Liver (tissue), 9 donors: ENCODE results near the gene KDM4C. TPM values are rescaled to one million over a fixed set of nuclear protein-coding genes. Genes with fewer than 3 reads are reported as not detected.

Source experiments
- DNase-seq: peaks from one replicate; pipeline ENCODE4 v3.0.0-alpha.2; 2017; ENCODE audit warnings: low spot score
- H3K27ac ChIP-seq, 2 donors: one replicate each; pipeline ENCODE4 v1.7.0; 2013; ENCODE audit warnings: inconsistent platforms in 2 of 2, low read length in 2 of 2, control low read depth in 1 of 2, low read depth in 1 of 2, mild to moderate bottlenecking in 1 of 2
- H3K27me3 ChIP-seq, 4 donors: one replicate each; pipeline versions ENCODE4 v1.6.1 to v1.7.0; 2013; ENCODE audit warnings: low read length in 3 of 4, inconsistent platforms in 1 of 4, mild to moderate bottlenecking in 1 of 4, moderate library complexity in 1 of 4; ENCODE audit not compliant: control insufficient read depth in 4 of 4, insufficient read depth in 4 of 4
- H3K36me3 ChIP-seq, 4 donors: one replicate each; pipeline versions ENCODE4 v1.6.1 to v1.7.0; 2013; ENCODE audit warnings: low read length in 3 of 4, mild to moderate bottlenecking in 3 of 4, low read depth in 1 of 4, moderate library complexity in 1 of 4; ENCODE audit not compliant: control insufficient read depth in 4 of 4, insufficient read depth in 3 of 4
- H3K4me1 ChIP-seq, 4 donors: one replicate each; pipeline versions ENCODE4 v1.6.1 to v1.7.0; 2013; ENCODE audit warnings: low read length in 3 of 4, mild to moderate bottlenecking in 3 of 4, moderate library complexity in 1 of 4; ENCODE audit not compliant: control insufficient read depth in 4 of 4, insufficient read depth in 4 of 4
- H3K4me3 ChIP-seq, 3 donors: one replicate each; pipeline versions ENCODE4 v1.6.1 to v1.7.0; 2013; ENCODE audit warnings: low read length in 3 of 3, control low read depth in 1 of 3, low read depth in 1 of 3, mild to moderate bottlenecking in 1 of 3
- H3K9ac ChIP-seq, 2 donors: one replicate each; pipeline ENCODE4 v1.7.0; 2013; ENCODE audit warnings: low read length in 2 of 2, mild to moderate bottlenecking in 2 of 2, moderate library complexity in 2 of 2, control low read depth in 1 of 2, low read depth in 1 of 2
- H3K9me3 ChIP-seq, 4 donors: one replicate each; pipeline versions ENCODE4 v1.6.1 to v1.7.0; 2013; ENCODE audit warnings: low read length in 3 of 4; ENCODE audit not compliant: control insufficient read depth in 4 of 4
- CTCF ChIP-seq: fragments of 150-350 bp; IDR thresholded peaks from 2 replicates; pipeline ENCODE4 v1.5.1; 2017; ENCODE audit warnings: improper control_type of control experiment, low read depth, low read length; ENCODE audit not compliant: missing input control
- EGR1 ChIP-seq, 2 donors: IDR thresholded peaks; 2 replicates each; pipeline ENCODE4 v1.6.1; 2016 to 2018; ENCODE audit warnings: antibody characterized with exemption in 2 of 2, low read depth in 2 of 2
- FOXA1 ChIP-seq: IDR thresholded peaks from 2 replicates; pipeline ENCODE4 v1.6.1; 2016; ENCODE audit warnings: antibody characterized with exemption
- FOXA2 ChIP-seq: IDR thresholded peaks from 2 replicates; pipeline ENCODE4 v1.6.1; 2016; ENCODE audit warnings: antibody characterized with exemption
- GABPA ChIP-seq, 2 donors: IDR thresholded peaks in 1 of 2; conservative IDR thresholded peaks in 1 of 2; 2 replicates each; pipeline ENCODE4 v1.6.1; 2016; ENCODE audit warnings: antibody characterized with exemption in 2 of 2, mild to moderate bottlenecking in 1 of 2, moderate library complexity in 1 of 2
- HNF4A ChIP-seq, 2 donors: conservative IDR thresholded peaks; 2 replicates each; pipeline ENCODE4 v1.6.1; 2016; ENCODE audit warnings: antibody characterized with exemption in 2 of 2, mild to moderate bottlenecking in 2 of 2
- HNF4G ChIP-seq: IDR thresholded peaks from 2 replicates; pipeline ENCODE4 v1.6.1; 2016; ENCODE audit warnings: antibody characterized with exemption
- JUND ChIP-seq, 2 donors: IDR thresholded peaks; 2 replicates each; pipeline ENCODE4 v1.6.1; 2016; ENCODE audit warnings: antibody characterized with exemption in 2 of 2
- MAX ChIP-seq: IDR thresholded peaks from 2 replicates; pipeline ENCODE4 v1.6.1; 2016; ENCODE audit warnings: antibody characterized with exemption
- NR2F2 ChIP-seq: IDR thresholded peaks from 2 replicates; pipeline ENCODE4 v1.6.1; 2016; ENCODE audit warnings: antibody characterized with exemption
- RAD21 ChIP-seq, 2 donors: IDR thresholded peaks; 2 replicates each; pipeline ENCODE4 v1.6.1; 2016; ENCODE audit warnings: antibody characterized with exemption in 2 of 2, mild to moderate bottlenecking in 2 of 2
- REST ChIP-seq: IDR thresholded peaks from 2 replicates; pipeline ENCODE4 v1.6.1; 2016; ENCODE audit warnings: antibody characterized with exemption, mild to moderate bottlenecking
- RXRA ChIP-seq, 2 donors: IDR thresholded peaks; 2 replicates each; pipeline ENCODE4 v1.6.1; 2017 to 2018; ENCODE audit warnings: antibody characterized with exemption in 2 of 2, mild to moderate bottlenecking in 1 of 2
- SP1 ChIP-seq: IDR thresholded peaks from 2 replicates; pipeline ENCODE4 v1.6.1; 2018; ENCODE audit warnings: antibody characterized with exemption, mild to moderate bottlenecking
- TAF1 ChIP-seq: conservative IDR thresholded peaks from 2 replicates; pipeline ENCODE4 v1.6.1; 2016; ENCODE audit warnings: antibody characterized with exemption, mild to moderate bottlenecking
- YY1 ChIP-seq: IDR thresholded peaks from 2 replicates; pipeline ENCODE4 v1.6.1; 2016; ENCODE audit warnings: antibody characterized with exemption, mild to moderate bottlenecking
- ZBTB33 ChIP-seq: IDR thresholded peaks from 2 replicates; pipeline ENCODE4 v1.6.1; 2016; ENCODE audit warnings: antibody characterized with exemption
- WGBS: extraction: QIAGEN DNeasy Blood & Tissue Kit; methylation state at CpG from one replicate; pipeline ENCODE4 v1.1.7; 2013; 5-methylcytosine and 5-hydroxymethylcytosine counted together
- polyA plus RNA-seq, 2 donors: library from polyadenylated mRNA; stranded (reverse) in 1 of 2; unstranded in 1 of 2; fragments of 200-250 nt in 1 of 2; fragments of >200 nt in 1 of 2; fragmentation: Nextera tagmentation in 1 of 2; extraction: Ambion mirVana in 1 of 2; gene quantifications; one replicate each; pipeline versions ENCODE4 v1.2.1 to v1.2.3, GENCODE V29; 2013 to 2015
- total RNA-seq, 2 donors: library from RNA; depleted of rRNA; stranded (reverse); fragments of >200 nt; gene quantifications; one replicate each; pipeline ENCODE4 v1.2.3, GENCODE V29; 2014
- TF ChIP-seq, protein P1 (sequence below): IDR thresholded peaks from 2 replicates; pipeline ENCODE4 v1.6.1; 2016; ENCODE audit warnings: antibody characterized with exemption
- donor health status: healthy.
- donor health status: healthy.
- donor health status: healthy.
- donor health status: healthy.
- donor health status: healthy.

KDM4C gene
- total and polyA plus RNA-seq, 4 donors: 4.3 to 40.2 (median 24.0) TPM

- Histone ChIP-seq H3K4me3 (no peak overlapping the region), H3K9me3 (no peaks in the 10 kb centered on the region), H3K27ac (no peak overlapping the region), H3K4me1 (no peaks in the 10 kb centered on the region), H3K27me3 (no peaks in the 10 kb centered on the region), H3K9ac (no peak overlapping the region), H3K36me3 (no peaks in the 10 kb centered on the region)
- 34% methylated on average over 3 of the region's 3 CpGs for whole genome bisulfite sequencing
- DNase-seq: no peak
- TF ChIP-seq CTCF (no peak), FOXA2 (no peak), MAX (no peak), SP1 (no peak), FOXA1 (no peak), GABPA (IDR thresholded peaks at IDR 0.05 in 1 of 2, conservative IDR thresholded peaks at IDR 0.05 in 1 of 2) (no peak), REST (no peak), JUND (IDR thresholded peaks at IDR 0.05) (no peak), TAF1 (no peak), HNF4G (no peak), ZBTB33 (no peak), HNF4A (conservative IDR thresholded peaks at IDR 0.05) (no peak), NR2F2 (no peak), RXRA (IDR thresholded peaks at IDR 0.05) (no peak), YY1 (no peak), RAD21 (IDR thresholded peaks at IDR 0.05) (no peak)
- TF ChIP-seq, protein P1, sequence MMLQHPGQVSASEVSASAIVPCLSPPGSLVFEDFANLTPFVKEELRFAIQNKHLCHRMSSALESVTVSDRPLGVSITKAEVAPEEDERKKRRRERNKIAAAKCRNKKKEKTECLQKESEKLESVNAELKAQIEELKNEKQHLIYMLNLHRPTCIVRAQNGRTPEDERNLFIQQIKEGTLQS: no peak
Observed at GRCh38 chr9:6968271-6968670, 210.5 kb downstream of the KDM4C start.

- no peak overlapping the region for H3K27ac ChIP-seq
- no peak for DNase-seq
- H3K27me3 ChIP-seq: no peaks in the 10 kb centered on the region
- H3K9me3 ChIP-seq: no peaks in the 10 kb centered on the region
- H3K36me3 ChIP-seq: peaks cover 0 to 1% (median 0%) of the 10 kb centered on the region in 4 donors
- H3K9ac ChIP-seq: no peak overlapping the region
- no peak overlapping the region for H3K4me3 ChIP-seq
- WGBS: 98% methylated on average over 3 of the region's 3 CpGs
- TF ChIP-seq EGR1 (IDR thresholded peaks at IDR 0.05; ENCODE audit: low read depth in 2 of 2) (no peak), RXRA (IDR thresholded peaks at IDR 0.05) (no peak), MAX (no peak), YY1 (no peak), FOXA1 (no peak), REST (no peak)
- H3K4me1 ChIP-seq: no peaks in the 10 kb centered on the region
Observed at GRCh38 chr9:6969805-6970204, 212.0 kb downstream of the KDM4C start.
